A549 (cell line): ENCODE data around the gene KLHL29. TPM values are rescaled to one million over a fixed set of nuclear protein-coding genes. Genes with fewer than 3 reads are reported as not detected.

Source experiments
- ATAC-seq, 2 experiments: fragments of 200-7000 bp in 1 of 2; fragments of >200 bp in 1 of 2; cut with Nextera tagmentation in 1 of 2; cut with Tn5 transposase in 1 of 2; 3 replicates each; pipeline versions ENCODE4 v1.8.0 to v1.9.1; 2018 to 2020; ENCODE audit warnings: mild to moderate bottlenecking in 1 of 2, moderate library complexity in 1 of 2
- CTCF ChIA-PET: fragments of 300-600 bp; sonication (Branson Sonifier 250); formaldehyde crosslinking; extraction: SDS; loops from one replicate; lab custom pipeline; 2021; ENCODE audit warnings: antibody characterized with exemption, inconsistent platforms; lab: Yijun Ruan, JAX
- POLR2A ChIA-PET: fragments of 350-600 bp; formaldehyde crosslinking; extraction: SDS; loops from one replicate; lab custom pipeline; 2021; ENCODE audit warnings: antibody characterized with exemption, inconsistent platforms; lab: Yijun Ruan, JAX
- DNase-seq, 2 experiments: peaks; one replicate each; pipeline versions ENCODE4 v3.0.0 to v3.0.0-alpha.2; 2011 to 2016; ENCODE audit warnings: low read depth in 1 of 2, low spot score in 1 of 2
- FAIRE-seq: peaks from 2 replicates; lab custom pipeline; 2011; peaks lifted over from hg19 to GRCh38; lab: Jason Lieb, UNC
- H3K27ac ChIP-seq, 2 experiments: fragments of >200 bp; sonication (Bioruptor Twin); formaldehyde crosslinking; 3 replicates each; pipeline ENCODE4 v1.5.1; 2016 to 2017
- H3K4me1 ChIP-seq: fragments of >200 bp; sonication (Bioruptor Twin); formaldehyde crosslinking; 3 replicates; pipeline ENCODE4 v1.6.1; 2016
- H3K4me2 ChIP-seq: fragments of >200 bp; sonication (Bioruptor Twin); formaldehyde crosslinking; 3 replicates; pipeline ENCODE4 v1.6.1; 2016
- H3K4me3 ChIP-seq: fragments of >200 bp; sonication (Bioruptor Twin); formaldehyde crosslinking; 3 replicates; pipeline ENCODE4 v1.5.1; 2016
- H3K9me3 ChIP-seq: fragments of >200 bp; sonication (Bioruptor Twin); formaldehyde crosslinking; 3 replicates; pipeline ENCODE4 v1.6.1; 2016
- BHLHE40 ChIP-seq: IDR thresholded peaks from 2 replicates; pipeline ENCODE4 v1.6.1; 2012; ENCODE audit warnings: low read depth, low read length, inconsistent platforms
- CHD2 ChIP-seq: fragments of 150-350 bp; IDR thresholded peaks from 2 replicates; pipeline ENCODE4 v1.6.1; 2014; ENCODE audit warnings: low read length; ENCODE audit not compliant: partially characterized antibody
- CHD4 ChIP-seq: fragments of 200-600 bp; sonication (generic); IDR thresholded peaks from 2 replicates; pipeline ENCODE4 v1.6.1; 2016; ENCODE audit warnings: antibody characterized with exemption, mild to moderate bottlenecking, borderline replicate concordance
- FOSL2 ChIP-seq, 2 experiments: fragments of 450-650 bp in 1 of 2; fragments of >200 bp in 1 of 2; sonication (Bioruptor Twin) in 1 of 2; formaldehyde crosslinking; IDR thresholded peaks; 2 replicates each; pipeline versions ENCODE4 v1.5.0 to v1.6.1; 2016 to 2020; ENCODE audit warnings: mild to moderate bottlenecking in 1 of 2, moderate library complexity in 1 of 2
- HDAC2 ChIP-seq: fragments of 200-600 bp; sonication (generic); IDR thresholded peaks from 2 replicates; pipeline ENCODE4 v1.6.1; 2016
- HEYL ChIP-seq: fragments of 250-450 bp; sonication (Bioruptor Pico); IDR thresholded peaks from 2 replicates; pipeline ENCODE4 v1.8.0; 2021; ENCODE audit warnings: mild to moderate bottlenecking, moderate library complexity
- JUN ChIP-seq, 2 experiments: fragments of >200 bp; sonication (Bioruptor Twin); formaldehyde crosslinking; IDR thresholded peaks; 2 replicates in 1 of 2; 3 replicates in 1 of 2; pipeline ENCODE4 v1.6.1; 2016 to 2017
- NFE2L2 ChIP-seq: fragments of 150-350 bp; conservative IDR thresholded peaks from 2 replicates; pipeline ENCODE4 v1.6.1; 2014; ENCODE audit warnings: low read length
- NR3C1 ChIP-seq: fragments of >200 bp; sonication (Bioruptor Twin); formaldehyde crosslinking; IDR thresholded peaks from 3 replicates; pipeline ENCODE4 v1.6.1; 2017
- PHF8 ChIP-seq: fragments of 200-600 bp; sonication (generic); IDR thresholded peaks from 2 replicates; pipeline ENCODE4 v1.6.1; 2016; ENCODE audit warnings: low read depth, mild to moderate bottlenecking, antibody characterized with exemption, moderate library complexity, borderline replicate concordance
- RAD21 ChIP-seq, 2 experiments: fragments of >200 bp in 1 of 2; sonication (Bioruptor Twin) in 1 of 2; formaldehyde crosslinking in 1 of 2; IDR thresholded peaks in 1 of 2; conservative IDR thresholded peaks in 1 of 2; 2 replicates in 1 of 2; 3 replicates in 1 of 2; pipeline ENCODE4 v1.6.1; 2012 to 2018; ENCODE audit warnings: inconsistent platforms in 1 of 2
- RNF2 ChIP-seq: fragments of 200-600 bp; sonication (generic); IDR thresholded peaks from 2 replicates; pipeline ENCODE4 v1.6.1; 2016; ENCODE audit warnings: low read depth, mild to moderate bottlenecking, antibody characterized with exemption, moderate library complexity, borderline replicate concordance
- SMC3 ChIP-seq: fragments of >200 bp; sonication (Bioruptor Twin); formaldehyde crosslinking; IDR thresholded peaks from 3 replicates; pipeline ENCODE4 v1.6.1; 2018; ENCODE audit warnings: inconsistent platforms
- SREBF2 ChIP-seq: fragments of 450-650 bp; IDR thresholded peaks from 2 replicates; pipeline ENCODE4 v1.6.1; 2014; ENCODE audit warnings: mild to moderate bottlenecking, moderate library complexity
- TFCP2L1 ChIP-seq: fragments of 250-450 bp; sonication (Bioruptor Pico); IDR thresholded peaks from 2 replicates; pipeline ENCODE4 v1.5.0; 2021; ENCODE audit warnings: mild to moderate bottlenecking
- ZNF302 ChIP-seq: fragments of 250-450 bp; sonication (Bioruptor Pico); IDR thresholded peaks from 2 replicates; pipeline ENCODE4 v1.9.0; 2021; ENCODE audit warnings: inconsistent platforms, mild to moderate bottlenecking, moderate library complexity
- ZSCAN20 ChIP-seq: fragments of 250-450 bp; sonication (Bioruptor Pico); IDR thresholded peaks from 2 replicates; pipeline ENCODE4 v1.8.0; 2022; ENCODE audit warnings: mild to moderate bottlenecking, moderate library complexity
- WGBS: methylation state at CpG from one replicate; pipeline ENCODE4 v1.1.6; 2017; ENCODE audit errors: missing lambda C conversion rate; 5-methylcytosine and 5-hydroxymethylcytosine counted together
- polyA plus RNA-seq, 4 experiments: library from polyadenylated mRNA; depleted of rRNA in 3 of 4; stranded (reverse); fragments of >200 nt; fragmentation: RNase III in 1 of 4; extraction: RNeasy Plus Mini Kit Qiagen cat#74134 plus additional on column Dnase treatment in 1 of 4; gene quantifications; 2 replicates in 3 of 4; 3 replicates in 1 of 4; pipeline ENCODE4 v1.2.3, GENCODE V29; 2011 to 2017
- TF ChIP-seq, protein P1 (sequence below): fragments of 250-450 bp; sonication (Bioruptor Pico); IDR thresholded peaks from 2 replicates; pipeline ENCODE4 v1.5.0; 2020; ENCODE audit warnings: low read depth, mild to moderate bottlenecking, moderate library complexity
- TF ChIP-seq, protein P2 (sequence below): fragments of 200-600 bp; sonication (generic); IDR thresholded peaks from 2 replicates; pipeline ENCODE4 v1.6.1; 2016; ENCODE audit warnings: antibody characterized with exemption, mild to moderate bottlenecking, moderate library complexity
- TF ChIP-seq, protein P3 (sequence below): fragments of 250-450 bp; sonication (Bioruptor Pico); IDR thresholded peaks from 2 replicates; pipeline ENCODE4 v1.5.0; 2021; ENCODE audit warnings: mild to moderate bottlenecking, moderate library complexity, borderline replicate concordance
- TF ChIP-seq, protein P4 (sequence below): fragments of >200 bp; sonication (Bioruptor Twin); formaldehyde crosslinking; IDR thresholded peaks from 2 replicates; pipeline ENCODE4 v1.6.1; 2016

Gene KLHL29
- polyA plus RNA-seq, 2 of the 4 experiments (the other 2 are of a cell fraction), result 1.3 to 2.5 TPM

DNA sequence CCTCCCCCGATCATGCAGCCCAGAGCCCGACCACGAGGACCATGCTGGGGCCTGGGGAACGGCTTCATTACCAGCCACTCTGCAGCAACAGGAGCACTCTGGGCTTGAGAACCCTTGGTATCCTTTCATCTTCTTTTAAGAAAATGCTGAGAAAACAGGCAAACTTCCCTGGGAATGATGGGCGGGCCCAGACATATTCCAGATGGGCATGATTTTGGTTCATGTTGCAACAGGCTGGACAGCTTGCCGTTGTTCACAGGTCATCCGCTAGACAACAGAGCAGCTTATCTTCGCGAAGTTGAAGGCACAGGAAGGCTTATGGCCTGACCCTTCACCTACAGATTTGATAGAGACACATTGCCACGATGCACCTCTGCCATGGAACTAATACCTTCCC lies 121.0 kb downstream of the KLHL29 start (continued):
- TF ChIP-seq FOSL2 (IDR thresholded peaks at IDR 0.05) (no peak), FOSL2 (CRISPR knock-in tag; IDR thresholded peaks at IDR 0.05) (no peak), SMC3 (no peak), JUN (IDR thresholded peaks at IDR 0.05) (no peak), NR3C1 (no peak)
- TF ChIP-seq, protein P1, sequence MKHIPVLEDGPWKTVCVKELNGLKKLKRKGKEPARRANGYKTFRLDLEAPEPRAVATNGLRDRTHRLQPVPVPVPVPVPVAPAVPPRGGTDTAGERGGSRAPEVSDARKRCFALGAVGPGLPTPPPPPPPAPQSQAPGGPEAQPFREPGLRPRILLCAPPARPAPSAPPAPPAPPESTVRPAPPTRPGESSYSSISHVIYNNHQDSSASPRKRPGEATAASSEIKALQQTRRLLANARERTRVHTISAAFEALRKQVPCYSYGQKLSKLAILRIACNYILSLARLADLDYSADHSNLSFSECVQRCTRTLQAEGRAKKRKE (CRISPR knock-in tag), result no peak

DNA sequence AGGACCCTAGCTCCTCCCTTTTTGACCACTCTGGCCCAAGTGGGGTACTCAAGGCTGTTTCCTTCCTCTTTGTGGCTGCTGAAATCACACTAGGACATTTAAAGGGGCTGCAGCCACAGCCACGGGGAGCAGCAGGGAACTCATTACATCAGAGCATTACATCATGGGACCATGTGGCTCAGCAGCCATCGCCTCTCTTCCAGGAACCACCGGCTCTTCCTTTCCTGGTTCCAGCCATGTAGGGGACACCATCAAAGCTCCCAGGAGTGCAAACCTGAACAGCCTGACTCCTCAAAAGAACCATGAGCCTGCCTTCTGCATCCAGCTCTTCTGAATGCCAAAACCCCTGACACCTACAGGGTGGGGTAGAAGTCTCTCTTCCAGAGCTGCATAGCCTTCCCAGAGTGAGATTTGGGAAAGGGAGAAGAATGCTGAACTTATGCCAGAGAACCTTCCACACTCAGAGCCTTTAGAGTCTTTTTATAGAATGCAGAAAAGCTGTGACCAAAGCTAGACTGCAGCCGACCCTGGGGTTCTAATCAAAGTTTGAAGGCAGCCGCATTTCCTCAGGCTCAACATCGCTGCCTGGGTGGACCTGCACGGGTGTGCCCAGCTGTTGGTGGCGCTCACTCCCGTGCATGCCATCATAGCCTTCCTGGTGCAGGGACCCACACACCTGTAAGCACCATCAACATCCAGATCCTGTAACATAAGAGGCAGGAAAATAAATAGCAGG lies 121.7 kb downstream of the KLHL29 start:
- no peak overlapping the region for H3K4me2 ChIP-seq
- POLR2A ChIA-PET, result no interaction called here
- WGBS, result 73% methylated on average over 9 of the region's 9 CpGs
- no peak for FAIRE-seq
- CTCF ChIA-PET, result interaction anchor here (0.9 to 1.7 kb wide), 3 partner anchors 15 to 307 kb away, joined by 3 to 4 read pairs (median 3); no protein-coding TSS in a partner anchor
- H3K9me3 ChIP-seq, result no peaks in the 10 kb centered on the region
- no peak for ATAC-seq
- H3K4me3 ChIP-seq, result no peak overlapping the region
- no peaks in the 10 kb centered on the region for H3K4me1 ChIP-seq
- no peak for DNase-seq
- TF ChIP-seq, protein P2, sequence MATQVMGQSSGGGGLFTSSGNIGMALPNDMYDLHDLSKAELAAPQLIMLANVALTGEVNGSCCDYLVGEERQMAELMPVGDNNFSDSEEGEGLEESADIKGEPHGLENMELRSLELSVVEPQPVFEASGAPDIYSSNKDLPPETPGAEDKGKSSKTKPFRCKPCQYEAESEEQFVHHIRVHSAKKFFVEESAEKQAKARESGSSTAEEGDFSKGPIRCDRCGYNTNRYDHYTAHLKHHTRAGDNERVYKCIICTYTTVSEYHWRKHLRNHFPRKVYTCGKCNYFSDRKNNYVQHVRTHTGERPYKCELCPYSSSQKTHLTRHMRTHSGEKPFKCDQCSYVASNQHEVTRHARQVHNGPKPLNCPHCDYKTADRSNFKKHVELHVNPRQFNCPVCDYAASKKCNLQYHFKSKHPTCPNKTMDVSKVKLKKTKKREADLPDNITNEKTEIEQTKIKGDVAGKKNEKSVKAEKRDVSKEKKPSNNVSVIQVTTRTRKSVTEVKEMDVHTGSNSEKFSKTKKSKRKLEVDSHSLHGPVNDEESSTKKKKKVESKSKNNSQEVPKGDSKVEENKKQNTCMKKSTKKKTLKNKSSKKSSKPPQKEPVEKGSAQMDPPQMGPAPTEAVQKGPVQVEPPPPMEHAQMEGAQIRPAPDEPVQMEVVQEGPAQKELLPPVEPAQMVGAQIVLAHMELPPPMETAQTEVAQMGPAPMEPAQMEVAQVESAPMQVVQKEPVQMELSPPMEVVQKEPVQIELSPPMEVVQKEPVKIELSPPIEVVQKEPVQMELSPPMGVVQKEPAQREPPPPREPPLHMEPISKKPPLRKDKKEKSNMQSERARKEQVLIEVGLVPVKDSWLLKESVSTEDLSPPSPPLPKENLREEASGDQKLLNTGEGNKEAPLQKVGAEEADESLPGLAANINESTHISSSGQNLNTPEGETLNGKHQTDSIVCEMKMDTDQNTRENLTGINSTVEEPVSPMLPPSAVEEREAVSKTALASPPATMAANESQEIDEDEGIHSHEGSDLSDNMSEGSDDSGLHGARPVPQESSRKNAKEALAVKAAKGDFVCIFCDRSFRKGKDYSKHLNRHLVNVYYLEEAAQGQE, result no peak
- TF ChIP-seq JUN (IDR thresholded peaks at IDR 0.05) (no peak), RAD21 (conservative IDR thresholded peaks at IDR 0.05 in 1 of 2, IDR thresholded peaks at IDR 0.05 in 1 of 2) (no peak), HEYL (no peak), BHLHE40 (no peak), PHF8 (no peak), ZNF302 (CRISPR knock-in tag) (no peak), HDAC2 (no peak), CHD4 (no peak), NFE2L2 (no peak), CHD2 (no peak), ZSCAN20 (CRISPR knock-in tag) (no peak), RNF2 (no peak), SREBF2 (no peak), TFCP2L1 (CRISPR knock-in tag) (no peak)
- TF ChIP-seq, protein P3, sequence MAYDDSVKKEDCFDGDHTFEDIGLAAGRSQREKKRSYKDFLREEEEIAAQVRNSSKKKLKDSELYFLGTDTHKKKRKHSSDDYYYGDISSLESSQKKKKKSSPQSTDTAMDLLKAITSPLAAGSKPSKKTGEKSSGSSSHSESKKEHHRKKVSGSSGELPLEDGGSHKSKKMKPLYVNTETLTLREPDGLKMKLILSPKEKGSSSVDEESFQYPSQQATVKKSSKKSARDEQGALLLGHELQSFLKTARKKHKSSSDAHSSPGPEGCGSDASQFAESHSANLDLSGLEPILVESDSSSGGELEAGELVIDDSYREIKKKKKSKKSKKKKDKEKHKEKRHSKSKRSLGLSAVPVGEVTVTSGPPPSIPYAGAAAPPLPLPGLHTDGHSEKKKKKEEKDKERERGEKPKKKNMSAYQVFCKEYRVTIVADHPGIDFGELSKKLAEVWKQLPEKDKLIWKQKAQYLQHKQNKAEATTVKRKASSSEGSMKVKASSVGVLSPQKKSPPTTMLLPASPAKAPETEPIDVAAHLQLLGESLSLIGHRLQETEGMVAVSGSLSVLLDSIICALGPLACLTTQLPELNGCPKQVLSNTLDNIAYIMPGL (CRISPR knock-in tag), result no peak
- TF ChIP-seq, protein P4, sequence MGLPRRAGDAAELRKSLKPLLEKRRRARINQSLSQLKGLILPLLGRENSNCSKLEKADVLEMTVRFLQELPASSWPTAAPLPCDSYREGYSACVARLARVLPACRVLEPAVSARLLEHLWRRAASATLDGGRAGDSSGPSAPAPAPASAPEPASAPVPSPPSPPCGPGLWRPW, result no peak
- H3K27ac ChIP-seq, result no peak overlapping the region
